NCI-H524 treated with DMSO at 0.1 percent for 48 hours (cell line): ENCODE results near the gene RPS27.

ENCODE experiments used
- DNase-seq: peaks from one replicate; lab custom pipeline; 2025; lab: John Stamatoyannopoulos, UW

Gene RPS27

DNA sequence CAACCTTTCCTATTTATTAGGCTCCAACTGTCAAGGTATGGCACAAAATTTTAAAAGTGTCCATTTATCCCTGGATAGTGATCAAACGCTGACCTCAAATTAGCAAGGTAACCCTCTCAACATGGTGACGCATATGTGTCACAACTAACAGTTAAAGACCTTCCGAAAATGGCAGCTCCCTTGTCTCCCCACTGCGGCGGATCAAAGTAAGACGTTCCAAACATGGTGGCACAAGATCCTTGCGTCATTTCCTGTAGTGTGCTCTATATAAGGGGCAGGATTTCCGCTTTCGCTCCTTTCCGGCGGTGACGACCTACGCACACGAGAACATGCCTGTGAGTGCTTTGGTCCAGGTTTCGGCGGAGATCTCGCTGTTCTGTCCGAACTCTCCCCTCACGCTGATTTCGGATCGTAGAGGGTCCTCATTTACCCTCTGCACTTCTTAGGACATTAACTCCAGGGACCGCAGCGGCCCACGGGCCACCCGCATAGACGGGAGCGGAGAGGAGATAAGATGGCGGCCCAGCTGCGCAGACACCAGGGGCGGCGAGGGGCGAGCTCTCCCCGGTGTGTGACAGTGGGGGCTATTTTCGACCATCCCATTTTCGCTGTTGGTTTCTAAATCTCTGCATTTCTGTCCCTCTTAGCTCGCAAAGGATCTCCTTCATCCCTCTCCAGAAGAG, at the start of gene RPS27:
TSS of gene RPS27 (plus strand) at position 295 of the 683 bp plus-strand sequence. CDS start at position 330, 35 bp downstream.
- peak; percentile 74 for DNase-seq

DNA sequence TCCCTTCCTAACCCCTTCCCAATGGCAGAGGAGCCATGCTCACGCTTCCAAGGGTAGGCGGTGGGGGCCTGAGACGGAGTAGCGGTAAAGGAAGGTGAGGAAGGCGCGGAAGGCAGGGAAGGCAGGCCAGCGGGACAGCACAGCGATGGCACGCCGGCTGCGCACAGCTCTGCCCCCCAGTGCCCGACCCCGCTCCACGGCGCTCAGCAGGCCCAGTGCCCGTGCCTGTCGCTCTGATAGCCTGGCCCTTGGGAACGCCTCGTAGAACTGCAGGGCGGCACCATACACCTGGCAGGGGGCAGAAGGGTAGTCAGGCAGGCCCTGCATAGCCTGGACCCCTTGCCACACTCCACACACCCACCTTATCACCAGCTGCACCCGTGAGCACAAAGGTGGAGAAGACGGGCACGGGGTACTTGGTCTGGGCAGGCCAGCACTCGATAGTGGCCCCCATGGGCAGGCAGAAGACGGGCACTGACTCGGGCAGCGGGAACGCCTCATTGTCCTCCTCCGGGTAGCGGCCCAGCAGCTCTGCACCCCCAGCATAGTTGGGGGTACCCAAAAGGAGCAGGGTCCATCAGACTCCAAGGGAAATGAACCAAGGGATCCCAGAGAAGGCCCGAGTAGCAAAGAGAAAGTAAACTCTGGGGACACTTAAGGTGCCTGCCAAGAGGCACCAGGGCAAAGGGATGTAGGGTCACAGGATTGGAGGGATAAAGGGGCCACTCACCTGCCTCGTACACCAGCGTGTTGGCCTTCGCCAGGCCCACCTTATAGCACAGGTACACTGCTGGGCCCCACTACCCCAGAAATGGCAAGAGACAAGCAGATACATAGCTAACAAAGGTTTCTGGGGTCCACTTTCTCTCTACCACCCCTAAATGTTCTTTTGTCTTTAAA, 48.5 kb upstream of the RPS27 start:
- no peak for DNase-seq

DNA sequence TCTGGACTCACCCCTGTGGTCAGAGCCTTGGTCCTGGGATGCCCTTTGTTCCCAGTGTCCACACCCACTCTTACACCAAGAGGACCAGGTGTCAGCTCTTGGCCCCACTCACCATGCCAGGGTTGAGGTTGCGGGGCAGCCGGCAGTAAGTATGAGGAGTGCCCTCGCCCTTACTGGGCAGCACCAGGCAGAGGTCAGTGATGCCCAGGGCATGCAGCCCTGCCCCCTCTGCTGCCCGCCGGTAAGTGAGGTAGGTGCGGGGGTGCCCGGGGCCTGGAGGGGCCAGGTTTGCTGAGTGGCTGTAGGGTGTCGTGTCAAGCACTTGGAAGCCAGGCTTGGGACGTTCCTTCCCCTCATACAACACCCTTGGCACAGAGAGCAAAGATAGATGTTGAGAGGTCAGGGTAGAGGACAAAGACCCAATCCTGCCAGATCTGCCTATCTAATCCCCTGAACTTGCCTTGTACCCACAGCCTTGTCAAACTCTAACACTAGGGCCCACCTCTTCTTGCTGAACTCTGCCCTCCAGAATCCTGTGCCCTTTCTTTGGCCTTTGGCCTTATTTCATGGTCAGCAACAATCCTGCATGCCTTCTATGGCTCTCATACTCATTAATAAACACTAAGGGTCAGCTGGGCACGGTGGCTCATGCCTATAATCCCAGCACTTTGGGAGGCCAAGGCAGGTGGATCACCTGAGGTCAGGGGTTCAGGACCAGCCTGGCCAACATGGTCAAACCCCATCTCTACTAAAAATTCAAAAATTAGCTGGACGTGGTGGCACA, 47.6 kb upstream of the RPS27 start:
- DNase-seq, result no peak

DNA sequence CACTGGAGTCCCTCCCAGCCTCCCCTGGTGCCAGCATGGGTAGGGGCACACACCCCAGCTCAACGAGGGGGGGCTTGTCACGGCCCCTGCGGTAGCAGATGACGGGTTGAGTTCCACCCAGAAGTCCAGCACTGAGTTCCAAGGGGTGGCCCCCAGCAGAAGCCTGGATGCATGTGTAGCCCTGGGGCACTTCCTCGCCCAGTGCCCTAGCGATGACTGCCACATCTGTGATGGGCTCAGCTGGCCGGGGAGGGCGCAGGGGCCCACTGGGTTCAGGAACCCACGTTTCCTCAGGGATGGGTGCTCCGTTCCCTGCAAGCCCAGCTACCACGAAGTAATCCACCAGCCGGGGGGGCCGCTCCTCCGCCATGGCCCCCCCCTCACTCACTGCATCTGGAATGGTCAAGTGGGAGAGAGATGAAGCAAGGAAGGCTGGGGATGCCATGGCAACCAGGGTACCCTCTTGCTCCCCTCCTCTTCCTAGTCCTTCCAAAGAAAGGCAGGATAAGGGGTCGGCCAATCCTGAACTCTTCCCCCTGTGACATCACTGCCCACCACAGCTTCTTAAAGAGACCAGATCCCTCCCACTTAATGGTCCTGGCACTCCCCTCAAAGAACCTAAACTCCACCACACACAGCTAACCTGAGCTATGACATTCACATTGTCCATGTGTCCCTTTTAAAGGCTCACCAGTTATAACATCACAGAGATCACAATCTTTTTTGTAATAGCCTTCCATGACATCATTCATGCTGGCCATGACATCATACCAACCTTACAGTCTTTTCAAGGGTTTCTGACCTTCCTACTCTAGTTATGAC, 46.3 kb upstream of the RPS27 start:
- no peak for DNase-seq

DNA sequence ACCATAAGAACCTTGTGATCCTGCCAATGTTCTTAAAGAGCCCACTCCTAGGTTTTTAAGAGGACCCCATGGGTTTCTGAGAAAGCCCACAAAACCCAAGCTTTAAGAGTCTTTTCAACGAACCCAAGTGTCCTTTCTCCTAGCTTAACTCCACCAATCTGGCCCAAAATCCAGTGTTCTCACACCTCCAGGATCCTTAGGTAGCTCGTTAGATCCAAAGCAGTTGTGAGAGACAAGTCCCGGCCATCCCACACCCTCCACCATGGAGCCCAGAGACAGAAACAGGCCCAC, 45.8 kb upstream of the RPS27 start:
- no peak for DNase-seq

DNA sequence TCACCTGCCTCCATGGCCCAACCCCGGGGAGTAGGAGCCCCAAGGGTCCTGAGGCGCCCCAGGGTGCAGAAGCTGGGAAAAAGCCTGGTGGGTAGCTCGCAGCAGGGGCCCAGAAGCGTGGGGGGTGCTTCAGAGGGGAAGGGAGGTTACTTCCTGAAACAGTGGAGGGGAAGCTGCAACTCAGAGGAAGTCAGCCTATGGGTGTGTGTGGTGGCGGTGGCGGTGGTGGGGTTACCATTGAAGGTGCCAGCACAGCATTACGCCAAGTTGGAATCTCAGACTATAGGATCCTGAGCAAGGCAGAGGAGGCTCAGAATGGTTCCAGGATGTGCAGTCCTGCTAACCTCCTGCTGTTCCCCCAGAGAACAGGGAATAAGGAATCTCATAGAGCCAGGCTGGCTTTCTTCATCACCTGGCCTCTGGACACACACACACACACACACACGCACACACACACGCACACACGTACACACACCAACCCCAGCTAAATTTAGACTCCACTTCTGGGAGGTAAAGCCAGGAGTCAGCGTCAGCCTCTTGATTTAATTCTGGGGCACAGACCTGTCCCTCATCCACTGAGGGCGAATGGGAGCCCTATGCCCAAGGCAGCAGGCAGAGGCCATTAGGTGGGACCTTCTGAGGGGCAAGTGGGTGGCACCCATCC, 45.3 kb upstream of the RPS27 start:
- DNase-seq, result no peak

DNA sequence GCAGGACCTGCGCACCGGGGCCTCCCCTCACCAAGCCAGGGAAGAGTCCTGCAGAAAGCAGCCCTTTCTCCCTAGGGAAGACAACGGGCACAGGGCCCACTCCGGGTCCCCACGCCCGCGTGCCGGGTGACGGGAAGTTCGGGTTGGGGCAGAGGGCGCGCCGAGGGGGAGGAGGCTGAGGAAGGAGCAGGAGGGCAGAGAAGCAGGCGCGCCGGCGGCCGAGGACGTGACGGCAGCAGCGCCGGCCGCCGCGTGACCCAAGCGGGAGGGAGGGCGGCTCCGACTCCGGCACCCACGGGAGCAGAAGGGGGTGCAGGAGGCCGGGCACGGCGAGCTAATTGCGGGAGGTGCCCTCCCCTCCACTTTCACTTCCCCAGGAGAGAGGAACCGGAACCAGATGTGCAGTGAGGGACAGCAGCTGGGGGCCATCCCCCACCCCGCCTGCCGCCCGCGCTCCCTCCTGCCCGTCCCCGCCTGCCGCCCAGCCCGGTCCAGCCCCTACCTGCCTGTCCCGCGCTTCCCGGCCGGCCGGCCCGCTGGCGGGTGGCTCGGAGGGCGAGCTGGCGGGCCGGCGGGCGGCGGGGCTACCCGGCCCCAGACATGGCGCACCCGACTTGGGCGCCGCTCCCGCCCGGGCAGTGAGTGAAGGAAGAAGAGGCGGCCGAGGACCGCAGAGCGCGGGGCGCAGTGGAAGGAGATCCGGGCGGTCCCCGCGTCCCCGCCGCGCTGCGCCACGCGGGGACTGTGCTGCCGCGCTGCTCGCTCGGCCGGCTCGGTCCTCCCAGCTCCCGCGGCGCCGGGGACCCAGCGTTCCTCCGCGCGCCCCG, 44.6 kb upstream of the RPS27 start:
- DNase-seq, result no peak

DNA sequence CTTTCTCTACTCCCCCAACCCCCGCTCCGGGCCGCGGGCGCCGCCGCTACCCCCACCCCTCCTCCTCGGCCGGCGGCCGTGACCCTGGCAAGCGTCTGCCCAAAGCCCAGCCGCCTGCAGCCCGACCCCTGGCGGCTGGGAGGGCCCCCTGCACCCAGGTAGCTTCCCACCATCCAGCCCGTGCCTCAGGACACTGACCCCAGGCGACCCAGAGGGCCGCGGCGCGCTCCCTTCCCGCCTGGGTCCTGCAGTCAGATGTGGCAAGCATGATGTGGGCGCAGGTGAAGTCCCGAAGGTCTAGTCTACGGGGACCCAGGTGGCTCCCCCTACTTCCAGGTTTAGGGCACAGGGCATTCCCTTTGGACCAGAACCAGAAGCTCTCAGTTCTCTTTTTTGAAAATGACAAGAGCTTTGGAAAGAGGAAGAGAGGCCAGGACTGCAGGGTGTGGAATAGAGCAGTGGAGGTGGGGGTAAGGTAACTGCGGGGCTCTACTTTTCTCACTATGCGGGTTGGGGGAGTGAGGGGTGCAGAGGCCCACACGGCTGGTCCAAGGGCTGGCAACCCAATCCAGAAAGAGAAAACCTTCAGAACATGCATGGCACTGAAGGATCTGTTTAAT, 43.8 kb upstream of the RPS27 start, which contains the start of gene DENND4B:
TSS of gene DENND4B (minus strand) at position 97 of the 620 bp plus-strand sequence. CDS start 2,344 bp downstream, outside the sequence.
- DNase-seq, result no peak

DNA sequence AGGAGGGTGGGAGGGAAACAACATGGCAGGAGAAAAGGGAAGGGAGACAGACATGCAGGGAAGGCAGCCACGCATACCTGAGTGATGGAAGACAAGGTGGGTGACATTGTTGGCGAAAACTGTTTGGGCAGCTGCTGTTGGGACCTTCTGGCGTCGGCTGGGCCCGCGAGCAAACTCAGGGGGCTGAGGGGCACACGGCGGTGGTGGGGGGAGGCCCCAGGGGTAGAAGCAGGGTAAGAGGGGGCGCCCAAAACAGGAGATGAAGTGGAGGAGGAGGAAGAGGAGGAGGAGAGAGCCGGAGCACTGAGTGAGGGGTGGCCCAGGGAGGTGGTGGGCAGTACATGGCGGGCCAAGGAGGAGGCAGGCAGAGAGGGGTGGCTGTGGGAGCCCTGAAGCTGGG, 39.4 kb upstream of the RPS27 start:
- DNase-seq, result no peak

DNA sequence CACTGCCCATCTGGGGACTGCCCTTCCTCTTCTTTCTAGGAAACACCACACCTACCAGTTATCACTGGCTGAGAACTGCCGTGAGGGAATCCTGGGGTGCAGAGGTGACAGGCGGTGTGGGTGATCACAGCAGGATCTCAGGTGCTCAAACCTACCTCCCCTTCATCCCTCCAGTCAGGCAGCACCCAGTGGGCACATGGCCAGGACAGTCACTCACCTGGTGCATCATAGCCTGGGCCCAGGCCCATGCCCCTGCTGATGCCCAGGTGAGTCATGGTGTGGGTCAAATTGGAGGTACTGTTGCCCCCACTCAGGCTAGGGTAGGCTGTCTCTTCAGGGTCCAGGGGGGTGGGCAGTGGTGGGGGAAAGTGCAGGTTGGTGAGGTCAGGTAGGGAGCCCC, 38.8 kb upstream of the RPS27 start:
- no peak for DNase-seq

DNA sequence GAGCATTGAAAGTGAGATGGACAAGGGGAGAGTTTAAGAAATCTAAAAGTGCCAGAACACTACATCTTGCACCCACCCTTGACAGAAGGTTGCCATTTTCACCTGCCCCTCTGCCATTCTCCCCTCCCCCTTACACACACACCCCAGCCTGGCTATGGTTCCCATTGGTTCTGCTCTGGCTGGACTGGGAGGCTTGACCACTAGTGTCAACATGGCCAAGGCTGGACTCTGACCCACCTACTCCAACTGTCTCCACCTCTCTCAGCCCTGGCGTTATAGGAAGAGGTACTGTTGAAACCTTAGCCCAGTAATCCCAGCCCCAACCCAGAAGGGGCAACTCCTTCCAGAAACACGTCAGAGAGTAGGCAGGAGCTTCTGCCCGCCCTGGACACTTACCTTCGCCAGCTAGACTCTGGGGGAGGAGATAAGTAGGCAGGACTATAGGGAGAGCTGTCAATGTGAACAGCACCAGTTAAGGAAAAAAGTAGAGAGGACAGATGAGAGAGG, 36.6 kb upstream of the RPS27 start:
- no peak for DNase-seq

DNA sequence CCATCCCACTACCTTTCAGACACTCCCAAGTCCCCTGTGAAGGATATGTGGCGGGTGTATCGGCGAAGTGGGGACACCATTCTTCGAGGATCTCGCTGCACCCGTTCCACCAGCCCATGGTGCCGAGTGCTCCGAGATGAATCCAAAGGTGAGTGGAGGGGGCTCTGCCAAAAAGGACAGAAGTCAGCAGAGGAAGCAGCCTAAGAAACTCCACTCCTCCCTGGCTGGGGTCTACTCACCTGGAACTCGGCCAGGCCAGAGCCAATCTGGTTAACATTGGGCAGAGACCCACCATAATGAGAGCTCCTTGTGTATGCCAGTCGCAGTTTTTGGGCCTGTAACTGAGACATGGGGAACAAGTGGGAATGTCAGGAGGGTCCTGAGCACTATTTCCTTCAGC, 35.7 kb upstream of the RPS27 start:
- no peak for DNase-seq

DNA sequence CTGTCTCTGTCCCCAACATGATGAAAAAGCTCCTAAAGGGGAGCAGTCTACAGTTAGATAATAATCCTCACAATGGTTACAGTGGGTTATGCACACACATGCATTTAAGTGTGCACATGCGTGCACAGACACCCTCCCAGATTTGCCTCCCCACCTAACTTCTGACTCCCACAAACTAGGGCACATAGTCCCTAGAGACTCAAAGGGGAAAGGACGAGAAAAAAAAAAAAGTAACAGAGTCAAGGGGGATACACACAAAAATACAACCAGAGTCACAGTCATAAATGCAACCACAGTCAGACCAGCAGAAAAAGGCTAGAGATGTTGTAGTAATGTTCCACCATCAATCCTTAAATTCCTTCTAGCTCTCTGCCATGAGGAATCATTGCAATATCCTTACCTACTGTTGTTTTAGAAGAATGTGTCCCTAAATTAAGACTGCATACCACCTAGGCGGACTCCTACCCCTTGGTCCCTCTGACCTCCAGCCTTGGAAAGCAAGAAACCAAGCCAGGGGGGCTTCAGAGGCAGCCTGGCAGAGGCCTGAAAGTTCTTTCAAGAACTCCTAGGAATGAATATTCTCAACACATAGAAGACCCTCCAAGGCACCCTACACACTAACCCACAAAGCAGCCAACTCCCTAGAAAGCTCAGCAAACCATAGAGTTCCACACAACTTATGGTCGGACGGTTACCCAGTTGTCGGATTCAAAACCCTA, 33.4 kb upstream of the RPS27 start:
- DNase-seq, result no peak

DNA sequence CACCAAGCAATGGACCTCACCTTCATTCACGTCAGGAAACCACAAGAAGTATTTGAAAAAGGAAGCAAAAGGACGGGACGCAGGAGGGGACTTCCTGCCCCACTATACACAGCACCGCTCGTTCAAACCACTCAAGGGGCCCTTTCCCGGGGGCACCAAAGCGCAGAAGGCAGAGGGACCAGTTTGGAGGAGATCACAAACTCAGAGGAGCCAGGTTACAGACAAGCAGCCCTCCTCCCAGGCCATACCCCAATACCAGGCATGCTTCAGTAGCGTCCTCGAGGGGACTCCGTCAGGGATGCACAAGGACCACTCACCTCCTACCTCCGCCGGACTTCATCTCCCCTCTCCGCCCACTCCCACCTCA, 32.8 kb upstream of the RPS27 start:
- DNase-seq, result no peak

DNA sequence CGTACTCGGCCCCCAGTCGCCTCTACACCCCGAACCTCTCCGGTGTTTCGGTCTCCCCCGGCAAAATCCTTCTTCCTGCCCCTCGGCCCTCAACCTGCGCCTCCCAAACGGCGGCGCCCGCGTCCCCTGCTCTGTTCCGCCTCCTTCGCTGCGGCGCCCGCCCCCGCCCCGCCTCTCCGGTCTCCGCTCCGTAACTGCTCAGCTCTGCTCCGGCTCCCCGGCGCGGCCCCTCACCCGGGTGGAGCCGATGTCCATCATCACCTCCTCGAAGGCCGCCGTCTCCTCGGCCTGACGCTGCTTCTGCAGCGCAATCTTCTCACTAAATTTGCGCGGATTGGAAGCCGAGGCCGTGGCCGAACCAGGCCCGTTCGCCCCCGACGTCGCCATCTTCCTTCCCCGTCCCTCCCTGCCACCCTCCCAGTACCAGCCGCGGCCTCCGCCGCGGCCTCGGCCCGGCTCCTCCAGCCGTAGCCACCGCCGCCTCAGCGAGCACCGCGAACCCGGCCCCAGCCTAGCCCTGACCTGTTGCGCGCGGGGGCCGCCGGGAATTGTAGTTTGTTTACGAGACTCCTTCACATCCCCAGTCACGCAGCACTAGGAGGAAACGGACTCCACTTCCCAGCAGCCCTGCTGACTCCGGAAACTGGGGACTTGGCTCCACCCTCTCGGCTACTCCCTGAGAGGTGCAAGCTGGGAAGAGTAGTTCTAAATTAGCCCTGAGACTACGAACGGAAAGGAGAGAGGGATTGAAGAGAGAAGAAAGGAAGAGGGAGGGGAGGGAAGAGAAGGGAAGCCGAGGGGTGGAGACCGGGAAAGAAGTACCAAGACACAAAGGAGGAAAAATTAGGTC, 32.2 kb upstream of the RPS27 start, which contains the start of gene CRTC2:
TSS of gene CRTC2 (minus strand) at position 502 of the 850 bp plus-strand sequence. CDS start at position 387, 115 bp downstream.
- DNase-seq, result peak; percentile 89

DNA sequence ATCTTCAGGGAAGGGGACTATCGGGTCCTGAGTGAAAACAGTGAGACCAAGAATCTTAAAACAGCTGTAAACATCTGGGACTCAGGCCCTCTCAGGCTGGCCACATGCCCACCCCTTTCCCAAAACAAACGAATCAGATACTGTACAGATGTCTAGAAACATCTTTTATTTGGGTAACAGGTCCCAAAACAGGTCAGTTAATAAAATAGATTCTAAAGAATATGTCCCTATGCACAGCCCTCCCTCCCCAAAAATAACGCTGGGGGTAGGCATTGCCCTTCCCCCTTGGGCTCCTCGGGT, 31.7 kb upstream of the RPS27 start:
- DNase-seq, result no peak

DNA sequence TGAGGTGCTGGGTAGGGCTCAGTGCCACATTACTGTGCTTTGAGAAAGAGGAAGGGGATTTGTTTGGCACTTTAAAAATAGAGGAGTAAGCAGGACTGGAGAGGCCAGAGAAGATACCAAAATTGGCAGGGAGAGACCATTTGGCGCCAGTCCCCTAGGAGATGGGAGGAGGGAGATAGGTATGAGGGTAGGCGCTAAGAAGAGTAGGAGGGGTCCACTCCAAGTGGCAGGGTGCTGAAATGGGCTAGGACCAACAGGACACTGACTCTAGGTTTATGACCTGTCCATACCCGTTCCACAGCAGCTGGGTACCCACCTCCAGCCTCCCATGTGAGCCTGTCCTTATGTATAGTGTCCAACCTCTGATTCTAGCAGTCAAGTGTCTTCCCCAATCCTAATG, 31.1 kb upstream of the RPS27 start:
- DNase-seq, result no peak

DNA sequence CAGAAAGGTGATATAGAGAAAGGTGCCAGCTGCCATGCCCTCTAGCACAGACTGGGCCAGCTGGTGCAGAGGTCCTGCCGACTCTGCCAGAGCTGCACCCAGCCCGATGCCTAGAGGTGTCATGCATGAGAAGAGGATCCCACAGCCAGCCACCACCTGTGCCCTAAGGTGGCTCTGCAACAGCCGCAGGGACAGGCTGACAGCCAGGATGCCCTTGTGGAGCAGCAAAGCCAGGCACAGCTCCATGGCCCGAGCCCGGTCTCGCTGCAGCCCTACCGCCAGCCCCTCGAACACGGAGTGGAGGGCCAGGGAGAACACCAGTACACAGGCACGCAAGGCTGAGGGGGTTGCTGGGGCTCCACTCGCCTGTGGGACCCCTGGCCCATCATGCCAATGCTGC, 30.4 kb upstream of the RPS27 start:
- DNase-seq, result no peak
